Osteoblast (primary cell): ENCODE data around the gene DCX. TPM values are rescaled to one million over a fixed set of nuclear protein-coding genes. Genes with fewer than 3 reads are reported as not detected.

Source experiments
- DNase-seq: peaks from one replicate; pipeline ENCODE4 v3.0.0; 2011; ENCODE audit warnings: low spot score, mixed read lengths; ENCODE audit not compliant: insufficient read length; ENCODE audit errors: missing footprints
- H2AFZ ChIP-seq: 2 replicates; pipeline ENCODE4 v1.6.0; 2011; ENCODE audit warnings: mild to moderate bottlenecking, low read length
- H3K27ac ChIP-seq: 2 replicates; pipeline ENCODE4 v1.5.1; 2011; ENCODE audit warnings: mild to moderate bottlenecking, low read depth, low read length, moderate library complexity
- H3K27me3 ChIP-seq: 2 replicates; pipeline ENCODE4 v1.6.0; 2012; ENCODE audit warnings: mild to moderate bottlenecking, control low read depth, inconsistent platforms, low read length, moderate library complexity; ENCODE audit not compliant: insufficient read depth
- H3K36me3 ChIP-seq: 2 replicates; pipeline ENCODE4 v1.5.1; 2011; ENCODE audit warnings: mild to moderate bottlenecking, low read length, control low read depth, moderate library complexity; ENCODE audit not compliant: insufficient read depth
- H3K4me1 ChIP-seq: 2 replicates; pipeline ENCODE4 v1.5.1; 2011; ENCODE audit warnings: mild to moderate bottlenecking, low read length, control low read depth, moderate library complexity; ENCODE audit not compliant: insufficient read depth
- H3K4me2 ChIP-seq: 2 replicates; pipeline ENCODE4 v1.6.0; 2011; ENCODE audit warnings: mild to moderate bottlenecking, low read length; ENCODE audit not compliant: insufficient read depth
- H3K4me3 ChIP-seq: fragments of 200-600 bp; sonication (generic); 3 replicates; pipeline ENCODE4 v1.5.1; 2012; ENCODE audit warnings: mild to moderate bottlenecking, low read length, inconsistent platforms; ENCODE audit not compliant: insufficient read depth
- H3K79me2 ChIP-seq: 2 replicates; pipeline ENCODE4 v1.6.0; 2012; ENCODE audit warnings: mild to moderate bottlenecking, low read length, control low read depth, inconsistent platforms; ENCODE audit not compliant: insufficient read depth
- H3K9me3 ChIP-seq: 2 replicates; pipeline ENCODE4 v1.5.1; 2011; ENCODE audit warnings: low read depth, low read length, control low read depth
- H4K20me1 ChIP-seq: 2 replicates; pipeline ENCODE4 v1.6.0; 2012; ENCODE audit warnings: mild to moderate bottlenecking, low read length, control low read depth; ENCODE audit not compliant: insufficient read depth
- total RNA-seq: library from RNA; depleted of rRNA; stranded (reverse); fragments of >200 nt; gene quantifications from 2 replicates; pipeline ENCODE4 v1.2.3, GENCODE V29; 2012
- TF ChIP-seq, protein P1 (sequence below): IDR thresholded peaks from 2 replicates; pipeline ENCODE4 v1.5.1; 2011; ENCODE audit warnings: mild to moderate bottlenecking, low read depth, low read length, moderate library complexity; ENCODE audit errors: extremely low read depth

DCX gene
- total RNA-seq, 1 donor: not detected

DNA sequence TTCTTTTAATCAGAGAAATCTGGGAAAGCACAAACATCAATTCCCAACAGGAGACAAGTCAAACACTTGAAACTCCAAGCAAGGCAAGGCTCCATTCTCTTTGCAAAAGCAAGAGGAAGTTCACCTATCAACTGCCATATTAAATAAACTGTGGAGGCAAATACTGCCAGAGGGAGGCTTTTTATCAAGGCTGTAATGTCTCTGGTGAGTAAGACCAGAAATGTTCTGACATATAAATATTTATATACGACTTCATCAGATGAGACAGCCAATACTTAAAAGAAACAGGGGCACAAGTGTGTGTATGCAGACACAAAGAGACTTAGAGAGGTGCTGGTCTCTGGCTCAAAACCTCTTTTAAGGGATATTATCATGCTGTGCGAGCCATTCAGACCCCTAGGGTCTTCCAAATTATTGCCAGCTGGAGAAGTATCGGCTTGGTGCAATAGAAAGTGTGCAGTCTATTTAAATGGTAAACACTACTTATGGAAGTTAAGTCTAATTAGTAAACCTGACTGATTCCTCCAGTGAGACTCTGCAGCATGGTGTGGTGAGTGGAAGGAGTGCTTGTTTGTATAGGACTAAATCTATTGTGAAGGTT is 24.4 kb downstream of the DCX start:
- no peaks in the 10 kb centered on the region for H3K79me2 ChIP-seq
- H3K4me3 ChIP-seq: no peak overlapping the region
- no peak for DNase-seq
- no peaks in the 10 kb centered on the region for H3K4me1 ChIP-seq
- no peaks in the 10 kb centered on the region for H4K20me1 ChIP-seq
- TF ChIP-seq, protein P1, sequence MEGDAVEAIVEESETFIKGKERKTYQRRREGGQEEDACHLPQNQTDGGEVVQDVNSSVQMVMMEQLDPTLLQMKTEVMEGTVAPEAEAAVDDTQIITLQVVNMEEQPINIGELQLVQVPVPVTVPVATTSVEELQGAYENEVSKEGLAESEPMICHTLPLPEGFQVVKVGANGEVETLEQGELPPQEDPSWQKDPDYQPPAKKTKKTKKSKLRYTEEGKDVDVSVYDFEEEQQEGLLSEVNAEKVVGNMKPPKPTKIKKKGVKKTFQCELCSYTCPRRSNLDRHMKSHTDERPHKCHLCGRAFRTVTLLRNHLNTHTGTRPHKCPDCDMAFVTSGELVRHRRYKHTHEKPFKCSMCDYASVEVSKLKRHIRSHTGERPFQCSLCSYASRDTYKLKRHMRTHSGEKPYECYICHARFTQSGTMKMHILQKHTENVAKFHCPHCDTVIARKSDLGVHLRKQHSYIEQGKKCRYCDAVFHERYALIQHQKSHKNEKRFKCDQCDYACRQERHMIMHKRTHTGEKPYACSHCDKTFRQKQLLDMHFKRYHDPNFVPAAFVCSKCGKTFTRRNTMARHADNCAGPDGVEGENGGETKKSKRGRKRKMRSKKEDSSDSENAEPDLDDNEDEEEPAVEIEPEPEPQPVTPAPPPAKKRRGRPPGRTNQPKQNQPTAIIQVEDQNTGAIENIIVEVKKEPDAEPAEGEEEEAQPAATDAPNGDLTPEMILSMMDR: no peak
- H2AFZ ChIP-seq: no peak overlapping the region
- no peaks in the 10 kb centered on the region for H3K9me3 ChIP-seq
- no peak overlapping the region for H3K27ac ChIP-seq
- H3K36me3 ChIP-seq: no peaks in the 10 kb centered on the region
- no peak overlapping the region for H3K4me2 ChIP-seq
- no peaks in the 10 kb centered on the region for H3K27me3 ChIP-seq

DNA sequence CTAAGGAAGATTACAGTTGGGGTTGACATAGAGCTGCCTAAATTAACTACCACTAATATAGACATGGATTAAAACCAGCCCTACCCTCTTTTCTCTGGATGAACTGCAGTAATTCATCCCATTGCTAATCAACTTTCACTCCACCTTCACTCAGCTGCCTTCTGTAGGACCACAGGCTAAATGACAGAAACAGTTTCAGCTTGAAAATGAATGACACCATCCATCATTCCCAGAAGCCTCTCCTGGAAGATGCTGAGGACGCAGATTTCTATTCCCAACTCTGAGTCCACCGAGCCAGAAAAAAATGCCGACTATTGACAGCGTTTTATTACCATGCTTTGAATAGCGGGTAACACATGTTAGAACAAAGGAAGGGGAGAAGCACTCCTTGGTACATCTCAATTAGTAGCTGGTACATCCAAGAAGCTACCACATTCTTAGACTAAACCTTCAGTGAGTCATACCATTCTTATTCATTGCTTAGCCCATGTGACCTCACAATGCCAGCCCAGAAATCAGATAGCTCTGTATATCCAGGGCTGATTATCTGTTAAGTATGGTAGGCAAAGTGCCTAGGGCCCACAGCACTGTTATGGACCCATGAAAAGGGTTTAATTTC is 25.3 kb downstream of the DCX start:
- Histone ChIP-seq H3K27me3 (no peaks in the 10 kb centered on the region), H3K4me1 (no peaks in the 10 kb centered on the region), H3K36me3 (no peaks in the 10 kb centered on the region), H4K20me1 (no peaks in the 10 kb centered on the region), H2AFZ (no peak overlapping the region), H3K27ac (no peak overlapping the region), H3K9me3 (no peaks in the 10 kb centered on the region), H3K4me2 (no peak overlapping the region), H3K4me3 (no peak overlapping the region), H3K79me2 (no peaks in the 10 kb centered on the region)
- DNase-seq: no peak
- TF ChIP-seq, protein P1: no peak

- no peak overlapping the region for H3K4me3 ChIP-seq
- no peaks in the 10 kb centered on the region for H4K20me1 ChIP-seq
- H3K79me2 ChIP-seq: no peaks in the 10 kb centered on the region
- no peaks in the 10 kb centered on the region for H3K36me3 ChIP-seq
- H3K4me1 ChIP-seq: no peaks in the 10 kb centered on the region
- H3K27me3 ChIP-seq: no peaks in the 10 kb centered on the region
- H2AFZ ChIP-seq: no peak overlapping the region
- TF ChIP-seq, protein P1: no peak
- DNase-seq: no peak
- H3K9me3 ChIP-seq: no peaks in the 10 kb centered on the region
- H3K4me2 ChIP-seq: no peak overlapping the region
- no peak overlapping the region for H3K27ac ChIP-seq
These were observed 25.9 kb downstream of the DCX start for GRCh38 chrX:111386077-111386476.

- Histone ChIP-seq H3K4me3 (no peak overlapping the region), H3K36me3 (no peaks in the 10 kb centered on the region), H3K4me2 (no peak overlapping the region), H3K27ac (no peak overlapping the region), H3K27me3 (peaks cover 4% of the 10 kb centered on the region), H4K20me1 (no peaks in the 10 kb centered on the region), H2AFZ (no peak overlapping the region), H3K4me1 (no peaks in the 10 kb centered on the region), H3K79me2 (no peaks in the 10 kb centered on the region), H3K9me3 (no peaks in the 10 kb centered on the region)
- TF ChIP-seq, protein P1: no peak
- no peak for DNase-seq
These were observed 29.7 kb downstream of the DCX start for GRCh38 chrX:111382277-111382676.
